Esophagus mucosa (tissue), 1 donor: Measurements from ENCODE around the gene TUBAL3. TPM values are rescaled to one million over a fixed set of nuclear protein-coding genes. Genes with fewer than 3 reads are reported as not detected.
"Not testable (repeated sequence)": the region's sequence is repeated elsewhere in the genome, so short reads cannot be mapped to it uniquely, and the experiment has no call there.

ENCODE experiments used
- ATAC-seq: fragments of 200-7000 bp; cut with Tn5 transposase; one replicate; pipeline ENCODE4 v1.9.1; 2020
- total RNA-seq: library from RNA; stranded (reverse); gene quantifications from one replicate; pipeline ENCODE4 v1.2.4, GENCODE V29; 2023
- donor health status: DM: yes; HTN: yes; CAD: no.

TUBAL3 gene
- total RNA-seq, 1 donor from 2014 or later: 0.12 TPM

DNA sequence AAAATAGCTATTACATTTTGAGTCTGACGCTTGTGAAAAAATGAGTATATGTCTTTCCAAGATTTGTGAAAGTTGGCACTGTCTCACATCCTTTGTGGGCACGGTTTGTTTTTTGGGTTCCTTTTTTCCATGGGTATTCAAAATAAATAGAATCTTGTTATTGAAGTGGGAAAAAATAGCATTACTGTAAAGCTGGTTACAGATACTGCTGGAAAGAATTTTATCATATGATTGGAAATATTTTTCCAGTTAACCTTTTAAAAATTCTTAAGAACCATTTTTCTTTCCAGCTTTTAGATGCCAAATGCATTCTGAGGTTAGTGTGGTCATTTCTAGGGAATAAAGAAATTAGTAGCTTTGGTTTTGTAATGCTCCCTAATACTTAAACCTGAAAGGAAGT, 19.1 kb upstream of the TUBAL3 start:
- no peak for ATAC-seq

DNA sequence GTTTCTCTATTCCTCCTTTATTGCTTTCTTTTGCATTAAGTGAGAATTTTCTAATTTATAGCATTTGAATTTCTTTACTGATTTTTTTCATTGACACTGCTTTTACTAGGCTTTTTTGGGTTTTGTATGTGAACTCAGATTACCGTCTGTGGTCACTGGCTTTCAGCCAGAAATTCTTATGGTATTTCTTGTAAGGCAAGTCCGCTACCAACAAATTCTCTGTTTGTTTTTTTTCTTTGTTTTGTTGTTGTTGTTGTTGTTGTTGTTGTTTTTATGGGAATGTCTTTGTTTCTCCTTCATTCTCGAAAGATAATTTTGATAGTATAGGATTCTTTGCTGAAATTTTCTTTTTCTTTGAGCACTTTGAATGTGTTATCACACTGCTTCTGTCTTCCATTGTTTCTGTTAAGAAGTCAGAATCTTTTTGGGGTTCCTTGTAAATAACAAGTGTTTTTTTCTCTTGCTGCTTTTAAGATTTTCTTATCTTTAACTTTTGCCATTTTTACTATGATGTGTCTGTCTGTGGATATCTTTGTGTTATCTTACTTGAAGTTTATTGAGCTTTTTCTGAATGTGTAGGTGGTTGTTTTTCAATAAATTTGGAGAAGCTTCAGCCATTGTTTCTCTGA, 15.0 kb upstream of the TUBAL3 start:
- ATAC-seq: no peak

DNA sequence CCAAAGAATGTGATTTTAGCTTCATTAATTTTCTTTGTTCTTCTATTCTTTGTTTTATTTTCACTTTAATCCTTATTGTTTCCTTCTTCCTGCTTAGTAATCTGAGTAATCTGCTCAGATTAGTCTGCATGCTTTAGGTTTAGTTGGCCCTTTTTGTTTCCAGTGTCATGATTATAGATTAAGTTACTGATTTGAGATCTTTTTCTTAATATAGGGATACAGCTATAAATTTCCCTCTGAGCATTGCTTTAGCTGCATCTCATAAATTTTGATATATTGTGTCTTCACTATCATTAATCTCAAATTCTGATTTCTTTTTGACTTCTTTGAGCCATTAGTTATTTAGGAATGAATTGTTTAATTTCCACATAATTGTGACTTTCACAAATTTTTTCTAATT, 14.0 kb upstream of the TUBAL3 start:
- ATAC-seq: no peak

DNA sequence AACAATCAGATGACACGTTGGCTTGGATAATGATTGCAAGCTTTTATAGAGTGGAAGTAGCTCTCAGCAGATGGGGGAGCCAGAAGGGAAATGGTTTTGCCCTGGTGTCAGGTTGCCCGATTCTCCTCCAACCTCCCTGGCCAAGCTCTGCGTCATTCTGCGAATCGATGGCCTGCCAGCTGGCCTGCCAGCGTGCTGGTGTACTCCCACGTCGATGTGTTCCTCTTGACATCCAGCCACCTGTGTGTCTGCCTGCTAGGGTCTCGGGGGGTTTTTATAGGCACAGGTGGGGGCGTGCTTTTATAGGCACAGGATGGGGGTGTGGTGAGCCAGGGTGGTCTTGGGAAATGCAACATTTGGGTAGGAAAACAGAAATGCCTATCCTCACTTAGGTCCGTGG, 12.4 kb upstream of the TUBAL3 start:
- no peak for ATAC-seq

DNA sequence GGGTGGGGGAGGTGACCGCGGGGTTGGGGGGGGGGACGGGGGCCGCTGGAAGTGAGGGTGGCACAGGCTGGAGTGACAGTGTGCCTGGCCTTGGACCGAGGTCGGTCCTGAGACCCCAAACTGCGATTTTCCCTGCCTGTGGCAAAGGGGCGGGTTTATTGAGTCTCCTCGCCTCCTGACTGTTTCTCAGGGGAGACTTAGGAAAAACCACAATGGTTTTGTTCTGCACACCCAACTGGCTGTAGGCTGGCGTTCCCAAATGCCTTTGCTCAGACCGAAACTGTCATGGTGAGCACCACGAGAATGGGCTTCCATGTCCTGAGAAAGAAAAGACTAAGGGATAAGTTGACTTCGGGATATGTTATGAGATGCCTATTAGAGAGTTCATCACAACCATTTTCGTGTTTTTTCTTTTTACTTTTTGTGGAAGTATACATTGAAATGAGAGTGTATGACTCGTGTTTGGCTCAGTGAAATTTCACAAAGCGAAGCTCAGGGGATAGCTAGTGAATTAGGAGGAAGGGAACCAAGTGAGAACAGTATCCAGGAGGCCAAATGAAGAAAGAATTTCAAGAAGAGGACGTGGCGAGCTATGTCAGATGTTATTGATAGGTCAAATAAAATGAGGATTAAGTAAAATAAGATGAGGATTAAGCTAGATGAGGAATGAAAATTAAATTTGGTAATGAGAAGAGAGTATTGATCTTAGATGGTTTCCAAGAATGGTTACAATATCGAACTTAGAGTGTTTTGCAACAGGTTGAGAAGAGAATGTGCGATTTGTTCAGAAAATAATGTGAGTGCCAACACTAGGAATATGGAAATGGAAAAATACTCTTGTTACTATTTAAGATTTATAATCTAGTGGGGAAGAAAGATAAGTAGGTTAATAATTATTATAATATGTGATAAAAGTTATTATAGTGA, 8.6 kb upstream of the TUBAL3 start:
- peak; percentile 33 for ATAC-seq

DNA sequence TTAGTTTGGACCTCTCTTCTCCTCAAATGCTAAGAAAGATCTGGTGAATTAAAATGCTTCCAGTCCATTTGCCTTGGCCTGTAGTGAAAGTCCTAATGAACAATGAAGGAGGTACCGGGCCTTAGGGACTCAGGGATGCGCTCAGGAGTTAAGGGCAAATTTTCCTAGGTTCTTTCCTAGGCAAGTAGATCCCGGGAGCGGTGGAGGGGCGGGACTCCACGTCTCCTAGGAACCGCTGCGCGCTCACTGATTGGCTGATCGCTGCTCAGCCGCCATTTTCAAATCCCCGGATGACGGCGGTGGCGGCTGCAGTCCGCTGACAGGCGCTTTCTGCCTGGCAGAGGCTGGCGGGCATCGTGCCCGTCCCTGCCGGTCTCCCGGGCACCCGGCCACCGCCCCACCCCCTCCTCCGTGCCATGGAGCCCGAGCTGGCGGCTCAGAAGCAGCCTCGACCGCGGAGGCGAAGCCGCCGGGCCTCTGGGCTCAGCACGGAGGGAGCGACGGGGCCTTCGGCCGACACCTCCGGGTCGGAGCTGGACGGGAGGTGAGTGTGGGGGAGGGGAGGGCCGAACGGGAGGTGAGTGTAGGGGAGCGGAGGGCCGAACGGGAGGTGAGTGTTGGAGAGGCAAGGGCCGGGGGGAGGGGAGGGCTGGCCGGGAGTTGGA, 7.8 kb upstream of the TUBAL3 start, which contains the start of gene NET1:
TSS of gene NET1 (plus strand) at position 281 of the 665 bp plus-strand sequence. CDS start at position 417, 136 bp downstream.
- ATAC-seq: peak; percentile 97

DNA sequence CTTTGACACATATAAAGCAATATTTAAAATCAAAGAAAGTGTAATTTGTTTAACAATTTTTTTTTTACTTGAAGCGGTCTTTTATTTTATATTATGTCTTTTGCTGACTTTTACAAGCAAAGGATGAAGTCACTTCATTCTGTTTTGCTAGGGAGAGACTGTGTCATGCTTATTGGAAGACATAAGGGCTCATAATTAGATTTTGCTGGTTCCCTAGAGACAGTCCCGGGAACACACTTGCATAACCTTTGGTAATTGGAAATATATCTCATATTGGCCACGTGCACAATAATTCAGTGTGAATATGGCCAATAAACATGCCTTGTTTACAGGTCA, 7.3 kb upstream of the TUBAL3 start:
- no peak for ATAC-seq

DNA sequence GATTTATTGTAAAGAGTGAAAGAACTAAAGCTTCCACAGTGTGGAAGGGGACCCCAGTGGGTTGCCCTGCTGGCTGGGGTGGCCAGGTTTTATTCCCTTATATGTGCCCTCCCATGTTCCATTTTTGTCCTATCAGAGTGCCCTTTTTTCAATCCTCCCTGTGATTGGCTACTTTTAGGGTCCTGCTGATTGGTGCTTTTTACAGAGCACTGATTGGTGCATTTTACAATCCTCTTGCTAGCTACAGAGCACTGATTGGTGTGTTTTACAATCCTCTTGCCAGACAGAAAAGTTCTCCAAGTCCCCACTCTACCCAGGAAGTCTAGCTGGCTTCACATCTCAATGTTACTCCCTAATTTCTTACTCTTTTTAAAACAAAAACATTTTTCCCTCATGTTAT, 6.2 kb upstream of the TUBAL3 start:
- not testable (repeated sequence) for ATAC-seq

DNA sequence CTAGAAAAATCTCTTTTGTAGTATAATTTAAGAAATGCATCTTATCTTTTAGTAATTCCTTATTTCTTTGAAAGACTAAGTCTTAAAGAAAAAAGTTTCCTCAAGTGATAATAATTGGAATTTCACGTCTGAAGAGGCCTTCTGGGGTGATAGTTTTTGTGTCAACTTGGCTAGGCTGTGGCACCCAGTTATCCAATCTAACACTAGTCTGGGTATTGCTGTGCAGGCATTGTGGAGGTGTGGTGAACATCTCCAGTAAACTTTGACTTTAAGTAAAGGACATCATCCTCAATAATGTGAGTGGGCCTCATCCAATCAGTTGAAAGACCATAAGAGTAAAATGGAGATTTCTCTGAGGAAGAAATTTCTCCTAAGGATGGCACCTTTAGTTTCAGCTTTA, 2.3 kb upstream of the TUBAL3 start:
- ATAC-seq: no peak

DNA sequence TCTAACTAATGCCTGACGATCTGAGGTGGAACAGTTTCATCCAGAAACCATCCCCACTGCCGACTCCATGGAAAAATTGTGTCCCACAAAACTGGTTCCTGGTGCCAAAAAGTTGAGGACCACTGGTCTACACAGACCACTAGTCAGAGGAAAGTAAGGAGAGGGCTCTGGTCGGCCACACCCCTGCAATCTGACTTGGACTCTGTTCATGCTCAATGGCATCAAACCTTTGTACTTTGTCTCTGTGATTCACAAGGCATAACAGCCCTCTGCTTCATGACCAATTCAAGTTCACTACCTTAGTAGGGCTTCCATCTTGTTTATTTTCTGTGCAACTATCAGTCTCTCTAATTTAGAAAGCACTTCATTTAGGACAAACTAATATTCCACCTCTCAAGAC, 1.8 kb downstream of the TUBAL3 start:
- no peak for ATAC-seq

DNA sequence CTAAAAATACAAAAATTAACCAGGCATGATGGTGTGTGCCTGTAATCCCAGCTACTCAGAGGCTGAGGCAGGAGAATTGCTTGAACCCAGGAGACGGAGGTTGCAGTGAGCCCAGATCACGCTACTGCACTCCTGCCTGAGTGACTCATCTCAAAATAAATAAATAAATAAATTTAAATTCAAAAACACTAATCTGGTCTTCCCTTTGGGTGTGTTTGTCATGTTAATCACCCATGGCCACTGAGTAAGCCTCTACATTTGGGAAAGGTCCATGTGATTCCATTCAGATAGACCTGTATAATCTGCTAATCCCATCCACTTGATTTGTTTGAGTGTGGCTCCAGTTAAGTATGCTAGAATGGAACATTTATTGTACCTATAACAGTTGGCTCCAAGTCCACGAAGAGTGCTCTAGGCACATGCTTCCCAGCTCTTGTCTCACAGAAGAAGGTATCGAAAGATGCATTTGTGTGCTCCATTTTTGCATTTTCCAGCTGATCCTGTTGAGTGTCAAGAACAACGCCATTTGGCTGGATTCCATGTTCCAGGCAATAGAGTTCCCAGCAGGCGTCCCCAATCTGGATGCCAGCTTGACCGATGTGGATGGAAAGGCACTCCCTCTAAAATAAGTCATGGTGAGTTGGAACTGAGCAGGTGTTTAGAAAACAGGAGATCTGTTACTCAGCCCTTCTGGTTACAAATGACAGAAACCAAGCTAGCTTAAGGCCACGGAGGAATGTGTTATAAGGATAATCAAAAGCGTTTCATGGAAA, 4.0 kb downstream of the TUBAL3 start:
- peak; percentile 19 for ATAC-seq

DNA sequence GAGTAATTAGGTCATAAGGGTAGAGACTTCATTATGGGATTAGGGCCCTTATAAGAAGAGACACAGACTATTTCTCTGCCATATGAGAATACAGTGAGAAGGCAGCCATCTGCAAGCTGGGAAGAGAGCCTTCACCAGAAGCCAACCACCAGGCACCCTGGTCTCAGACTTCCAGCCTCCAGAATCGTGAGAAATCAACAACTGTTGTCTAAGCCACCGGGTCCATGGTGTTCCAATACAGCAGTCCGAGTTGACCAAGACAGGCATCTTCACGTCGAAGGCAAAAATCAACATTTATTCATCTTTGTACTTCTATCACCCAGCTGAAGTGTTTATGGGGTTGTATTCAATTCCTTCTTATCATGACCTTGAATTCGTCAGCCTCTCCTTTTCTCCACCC, 5.3 kb downstream of the TUBAL3 start:
- no peak for ATAC-seq

DNA sequence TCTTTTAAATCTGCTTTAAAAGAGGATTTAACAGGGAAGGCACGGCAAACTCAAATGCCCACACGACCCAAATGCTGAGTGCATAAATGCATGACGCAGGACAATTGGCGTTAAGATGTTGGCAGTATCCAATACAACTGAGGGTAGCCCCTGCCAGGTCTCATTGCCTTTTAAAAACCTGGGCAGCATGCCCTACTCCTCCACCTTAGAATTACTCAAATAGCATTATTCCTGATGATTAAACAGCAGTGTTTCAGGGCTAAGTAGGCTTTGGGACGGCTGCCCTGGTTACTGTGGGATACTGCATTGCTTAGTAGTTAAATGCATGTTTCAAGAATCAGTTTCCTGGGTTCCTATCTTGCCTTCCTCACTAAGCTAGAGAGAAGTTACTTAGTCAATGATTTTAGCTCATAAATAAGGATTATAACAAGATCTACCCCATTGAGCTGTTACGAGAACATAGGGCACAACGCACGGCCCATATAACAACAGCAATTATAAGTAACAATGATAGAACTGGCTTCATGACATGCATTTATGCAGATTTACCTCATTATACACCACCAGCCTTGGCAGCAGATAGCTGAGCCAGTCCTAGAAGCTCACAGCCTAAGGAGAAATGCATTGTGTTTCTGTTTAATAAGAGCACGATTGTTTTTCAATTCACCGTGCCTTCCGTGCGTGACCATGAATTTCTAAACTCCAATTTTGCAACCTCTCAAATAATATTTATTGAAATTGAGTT, 7.9 kb downstream of the TUBAL3 start:
- ATAC-seq: peak; percentile 9

DNA sequence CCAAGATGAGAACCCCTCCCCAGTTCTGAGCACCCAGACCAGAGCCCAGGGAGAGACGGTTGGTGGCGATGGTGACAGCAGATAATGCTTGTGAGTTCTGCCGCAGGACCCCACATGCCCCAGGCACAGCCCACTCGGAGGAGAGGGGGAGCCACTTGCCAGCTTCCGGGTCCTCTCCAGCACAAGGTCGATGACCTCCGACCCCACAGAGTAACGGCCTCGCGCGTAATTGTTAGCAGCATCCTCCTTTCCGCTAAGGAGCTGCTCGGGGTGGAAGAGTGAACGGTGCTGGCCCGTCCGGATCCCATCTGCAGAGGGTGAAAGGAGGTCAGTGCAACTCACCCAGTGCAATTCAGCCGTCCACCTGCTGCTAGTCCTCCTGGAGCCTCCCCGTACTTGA, 9.5 kb downstream of the TUBAL3 start:
- ATAC-seq: no peak

DNA sequence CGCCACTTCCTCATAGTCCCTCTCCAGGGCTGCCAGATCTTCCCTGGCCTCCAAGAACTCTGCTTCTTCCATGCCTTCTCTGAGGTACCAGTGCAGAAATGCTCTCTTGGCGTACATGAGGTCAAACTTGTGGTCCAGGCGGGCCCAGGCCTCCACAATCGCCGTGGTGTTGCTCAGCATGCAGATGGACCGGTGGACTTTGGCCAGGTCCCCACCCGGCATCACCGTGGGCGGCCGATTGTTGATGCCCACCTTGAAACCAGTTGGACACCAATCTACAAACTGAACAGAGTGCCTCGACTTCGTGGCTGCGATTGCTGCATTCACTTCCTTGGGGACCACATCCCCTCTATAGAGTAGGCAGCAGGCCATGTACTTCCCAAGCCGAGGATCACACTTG, 11.1 kb downstream of the TUBAL3 start:
- ATAC-seq: no peak

DNA sequence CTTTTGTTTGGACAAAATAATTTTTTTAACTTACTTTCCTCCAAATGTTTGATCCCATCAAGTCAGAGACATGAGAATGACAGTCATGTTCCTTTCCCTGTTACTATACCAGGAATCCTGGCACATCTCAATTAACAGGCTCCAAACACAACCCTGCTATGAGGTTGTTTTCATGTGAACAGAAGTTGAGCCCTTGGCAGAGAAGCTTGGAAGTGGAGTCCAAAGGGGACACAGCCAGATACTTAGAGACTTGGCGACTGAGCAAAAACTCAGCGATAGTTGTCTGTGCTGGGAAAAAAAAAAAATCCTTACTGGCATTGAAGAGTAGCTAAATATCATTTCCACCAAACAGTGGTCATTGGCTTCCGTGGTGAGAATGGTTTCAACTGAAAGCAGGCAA, 12.8 kb downstream of the TUBAL3 start:
- no peak for ATAC-seq

DNA sequence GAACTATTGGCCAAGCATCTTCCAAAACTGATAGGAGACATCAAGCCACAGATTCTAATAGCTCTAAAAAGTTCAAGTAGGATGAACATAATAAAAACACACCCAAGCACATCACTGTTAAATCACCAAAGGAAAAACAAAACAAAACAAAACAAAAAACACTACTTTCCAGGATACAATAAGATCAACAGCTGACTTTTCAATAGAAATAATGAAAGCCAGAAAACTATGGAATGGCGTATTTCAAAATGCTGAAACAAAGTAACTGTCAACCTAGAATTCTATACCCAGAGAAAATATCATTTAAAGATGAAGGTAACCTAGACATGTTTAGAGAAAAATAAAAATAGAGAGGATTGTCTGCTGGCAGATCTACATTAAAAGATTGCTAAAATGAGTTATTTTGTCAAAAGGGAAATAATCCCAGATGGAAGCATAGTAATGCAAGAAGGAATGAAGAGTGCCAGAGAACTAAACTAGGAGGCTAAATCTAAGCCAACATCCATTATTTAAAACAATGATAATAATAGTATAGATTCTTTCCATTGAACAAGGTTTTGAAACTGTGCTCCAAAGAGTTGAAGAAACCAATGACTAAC, 13.9 kb downstream of the TUBAL3 start:
- no peak for ATAC-seq

DNA sequence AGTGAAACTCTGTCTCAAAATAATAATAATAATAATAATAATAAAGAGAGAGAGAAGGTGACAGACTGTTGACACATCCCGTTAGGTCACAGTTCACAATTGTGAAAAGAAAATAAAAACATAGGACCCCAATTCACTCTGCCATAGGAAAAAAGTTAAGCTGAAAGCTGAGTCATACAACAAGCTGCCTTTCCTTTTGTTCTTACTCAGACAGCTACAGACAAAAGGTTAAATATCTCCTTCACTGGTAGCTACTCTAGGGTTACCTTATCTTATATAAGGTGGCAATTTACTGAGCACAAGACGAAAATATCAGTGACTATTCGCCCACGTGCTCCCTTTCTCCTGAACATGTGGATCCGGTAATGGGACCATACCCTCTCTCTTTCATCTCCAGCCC, 17.5 kb downstream of the TUBAL3 start:
- ATAC-seq: no peak

DNA sequence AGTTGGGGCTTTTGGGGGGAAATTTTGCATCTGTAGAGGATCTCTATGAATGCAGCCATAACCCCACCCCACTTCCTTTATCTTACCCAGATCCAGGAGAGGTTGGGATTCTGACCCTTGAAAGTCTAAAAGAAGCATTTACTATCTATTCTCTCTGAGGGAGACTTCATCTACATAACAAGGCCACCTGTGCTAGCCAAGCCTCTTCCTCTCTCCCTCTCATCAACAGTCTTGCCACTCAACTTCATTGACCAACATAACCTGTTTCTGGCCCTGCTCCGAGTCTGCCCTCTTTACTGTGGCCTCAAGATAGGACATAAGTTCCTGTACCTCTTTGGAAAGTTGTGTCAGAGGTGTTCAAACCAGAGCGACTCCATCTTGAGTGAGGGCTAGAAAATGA, 19.4 kb downstream of the TUBAL3 start:
- ATAC-seq: no peak

DNA sequence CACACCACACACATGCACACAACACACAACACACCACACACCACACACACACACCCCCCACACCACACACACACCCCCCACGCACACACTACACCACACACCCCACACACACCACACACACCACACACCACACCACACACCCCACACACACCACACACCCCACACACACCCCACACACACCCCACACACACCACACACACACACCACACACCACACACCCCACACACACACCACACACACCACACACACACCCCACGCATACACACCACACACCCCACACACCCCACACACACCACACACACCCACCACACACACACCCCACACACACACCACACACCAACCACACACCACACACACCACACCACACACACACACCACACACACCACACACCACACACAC, 23.4 kb downstream of the TUBAL3 start:
- ATAC-seq: no peak

DNA sequence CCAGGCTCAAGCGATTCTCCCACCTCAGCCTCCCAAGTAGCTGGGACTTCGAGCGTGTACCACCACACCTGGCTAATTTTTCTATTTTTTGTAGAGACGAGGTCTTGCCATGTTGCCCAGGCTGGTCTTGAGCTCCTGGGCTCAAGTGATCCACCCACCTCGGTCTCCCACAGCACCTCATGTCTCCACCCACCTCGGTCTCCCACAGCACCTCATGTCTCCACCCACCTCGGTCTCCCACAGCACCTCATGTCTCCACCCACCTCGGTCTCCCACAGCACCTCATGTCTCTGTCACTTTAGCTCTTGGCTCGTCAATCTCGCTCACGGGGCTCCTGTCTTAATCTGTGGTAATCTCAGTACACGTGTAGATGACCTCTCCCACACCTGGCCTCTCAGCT, 24.2 kb downstream of the TUBAL3 start:
- ATAC-seq: not testable (repeated sequence)

DNA sequence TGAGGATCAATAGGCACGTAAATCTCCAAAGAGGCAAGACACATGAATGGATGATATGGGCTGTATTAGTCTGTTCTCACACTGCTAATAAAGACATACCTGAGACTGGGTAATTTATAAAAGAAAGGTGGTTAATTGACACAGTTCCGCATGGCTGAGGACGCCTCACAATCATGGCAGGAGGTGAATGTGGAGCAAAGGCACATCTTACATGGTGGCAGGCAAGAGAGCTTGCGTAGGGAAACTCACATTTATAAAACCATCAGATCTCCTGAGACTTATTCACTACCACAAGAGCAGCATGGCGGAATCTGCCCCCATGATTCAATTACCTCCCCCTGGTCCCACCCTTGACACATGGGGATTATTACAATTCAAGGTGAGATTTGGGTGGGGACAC, 25.4 kb downstream of the TUBAL3 start:
- ATAC-seq: not testable (repeated sequence)
